K562 (cell line): ENCODE data around the gene CYP1B1. TPM values are rescaled to one million over a fixed set of nuclear protein-coding genes. Genes with fewer than 3 reads are reported as not detected.
"Not testable (repeated sequence)": the region's sequence is repeated elsewhere in the genome, so short reads cannot be mapped to it uniquely, and the experiment has no call there.

Experiments used
- ATAC-seq: fragments of 200-7000 bp; cut with Tn5 transposase; 3 replicates; pipeline ENCODE4 v1.9.1; 2020; ENCODE audit warnings: moderate library complexity
- BruUV-seq: library from RNA; stranded (reverse); fragments of 400-500 nt; replicated peaks from 2 replicates; lab custom pipeline; 2021; lab: Mats Ljungman, UMichigan
- CTCF ChIA-PET: fragments of 300-600 bp; formaldehyde crosslinking; extraction: SDS; loops from one replicate; lab custom pipeline; 2021; ENCODE audit warnings: low intra/inter-chr PET ratio; lab: Yijun Ruan, JAX
- POLR2A ChIA-PET: fragments of 300-600, 350-650 bp; sonication (Branson Sonifier 250); formaldehyde crosslinking; extraction: SDS; loops from one replicate; lab custom pipeline; 2021; ENCODE audit warnings: antibody characterized with exemption, inconsistent platforms; lab: Yijun Ruan, JAX
- DNase-seq, 4 experiments: peaks; one replicate each; pipeline versions ENCODE4 v3.0.0 to v3.0.0-alpha.2; 2011 to 2018; ENCODE audit warnings: low spot score in 3 of 4, mixed read lengths in 3 of 4; ENCODE audit errors: extremely low read depth in 1 of 4
- FAIRE-seq: peaks from 2 replicates; lab custom pipeline; 2011; peaks lifted over from hg19 to GRCh38; lab: Jason Lieb, UNC
- H2AFZ ChIP-seq: 2 replicates; pipeline ENCODE4 v1.6.0; 2011; ENCODE audit warnings: low read depth, low read length, control low read depth, inconsistent platforms
- H3K27ac ChIP-seq: fragments of 200-600 bp; 3 replicates; pipeline ENCODE4 v1.8.0; 2011; ENCODE audit warnings: low read depth, mild to moderate bottlenecking, control low read depth, inconsistent platforms, low read length, moderate library complexity, mixed read lengths; ENCODE audit errors: extremely low read depth
- H3K27me3 ChIP-seq, 2 experiments: fragments of 300-600 bp in 1 of 2; 2 replicates in 1 of 2; 3 replicates in 1 of 2; pipeline versions ENCODE4 v1.6.0 to v1.8.0; 2011; ENCODE audit warnings: inconsistent platforms in 2 of 2, low read length in 2 of 2, mild to moderate bottlenecking in 1 of 2, mixed read lengths in 1 of 2, moderate library complexity in 1 of 2; ENCODE audit not compliant: control insufficient read depth in 2 of 2, insufficient read depth in 2 of 2
- H3K36me3 ChIP-seq: fragments of 300-600 bp; 3 replicates; pipeline ENCODE4 v1.8.0; 2011; ENCODE audit warnings: mild to moderate bottlenecking, low read length, inconsistent platforms; ENCODE audit not compliant: control insufficient read depth, insufficient read depth
- H3K4me1 ChIP-seq, 2 experiments: fragments of 200-600 bp in 1 of 2; replicated peaks in 1 of 2; 2 replicates in 1 of 2; 3 replicates in 1 of 2; pipeline versions ENCODE4 v1.5.1 to v1.8.0; 2011; ENCODE audit warnings: inconsistent platforms in 2 of 2, low read length in 2 of 2, mild to moderate bottlenecking in 1 of 2, mixed read lengths in 1 of 2, moderate library complexity in 1 of 2; ENCODE audit not compliant: control insufficient read depth in 2 of 2, insufficient read depth in 2 of 2
- H3K4me2 ChIP-seq: 2 replicates; pipeline ENCODE4 v1.6.1; 2011; ENCODE audit warnings: low read length, control low read depth, inconsistent platforms, mixed read lengths; ENCODE audit not compliant: insufficient read depth
- H3K4me3 ChIP-seq: fragments of 200-600 bp; sonication (generic), shearing (Covaris generic); 2 replicates; pipeline ENCODE4 v1.5.1; 2016; ENCODE audit warnings: control low read depth, inconsistent platforms
- H3K79me2 ChIP-seq: fragments of 200-600 bp; 3 replicates; pipeline ENCODE4 v1.8.0; 2011; ENCODE audit warnings: low read length, inconsistent platforms; ENCODE audit not compliant: control insufficient read depth, insufficient read depth
- H3K9ac ChIP-seq, 2 experiments: 2 replicates each; pipeline versions ENCODE4 v1.6.0 to v1.6.1; 2011; ENCODE audit warnings: low read depth in 2 of 2, low read length in 2 of 2, control low read depth in 1 of 2, inconsistent platforms in 1 of 2, mild to moderate bottlenecking in 1 of 2, mixed read lengths in 1 of 2; ENCODE audit not compliant: insufficient read depth in 1 of 2
- H3K9me1 ChIP-seq: one replicate; pipeline ENCODE4 v1.6.0; 2011; ENCODE audit warnings: inconsistent platforms, mild to moderate bottlenecking, low read length, moderate library complexity; ENCODE audit not compliant: control insufficient read depth, insufficient read depth
- H3K9me3 ChIP-seq: replicated peaks from 2 replicates; pipeline ENCODE4 v1.5.1; 2011; ENCODE audit warnings: low read depth, low read length, inconsistent platforms; ENCODE audit not compliant: control insufficient read depth, insufficient read depth
- H4K20me1 ChIP-seq: replicated peaks from 2 replicates; pipeline ENCODE4 v1.6.1; 2011; ENCODE audit warnings: low read length, inconsistent platforms, mixed read lengths; ENCODE audit not compliant: control insufficient read depth, insufficient read depth
- WGBS: fragments of 100-300 bp; shearing (Covaris generic); methylation state at CpG from one replicate; pipeline ENCODE4 v1.1.6; 2016; ENCODE audit warnings: low coverage, mixed read lengths; ENCODE audit not compliant: insufficient coverage; ENCODE audit errors: missing lambda C conversion rate; 5-methylcytosine and 5-hydroxymethylcytosine counted together
- in situ Hi-C: fragments of 300-500 bp; cut with MboI; formaldehyde crosslinking; loops from 4 replicates; pipeline ENCODE4 v1.15.0; 2018; ENCODE audit warnings: inconsistent platforms, mixed read lengths
- intact Hi-C: fragments of 100-400 bp; cut with micrococcal nuclease; formaldehyde crosslinking; loops from 2 replicates; pipeline ENCODE4 v1.14.2; 2022
- polyA plus RNA-seq, 8 experiments: library from polyadenylated mRNA; depleted of rRNA in 4 of 8; stranded (reverse) in 5 of 8; unstranded in 3 of 8; fragments of >200 nt; fragmentation: Nextera tagmentation in 2 of 8; fragmentation: Illumina TruSeq in 1 of 8; extraction: Ambion mirVana in 2 of 8; extraction: Trizol in 1 of 8; gene quantifications; 2 replicates each; pipeline versions ENCODE4 v1.2.1 to v1.2.3, GENCODE V29; 2011 to 2014; ENCODE audit warnings: inconsistent platforms in 1 of 8, missing spikeins in 1 of 8
- total RNA-seq, 7 experiments: library from RNA; depleted of rRNA in 6 of 7; stranded (reverse); fragments of >200 nt in 6 of 7; fragmentation: Illumina TruSeq in 2 of 7; extraction: Trizol in 2 of 7; gene quantifications; 2 replicates each; pipeline versions ENCODE4 v1.2.1 to v1.2.3, GENCODE V29; 2011 to 2021; ENCODE audit warnings: low replicate concordance in 1 of 7

Gene CYP1B1
- total and polyA plus RNA-seq, 9 of the 15 experiments (the other 6 are each of a cell fraction or from before 2014, with no cell fraction given), result 0.07 TPM; not detected in 8

DNA sequence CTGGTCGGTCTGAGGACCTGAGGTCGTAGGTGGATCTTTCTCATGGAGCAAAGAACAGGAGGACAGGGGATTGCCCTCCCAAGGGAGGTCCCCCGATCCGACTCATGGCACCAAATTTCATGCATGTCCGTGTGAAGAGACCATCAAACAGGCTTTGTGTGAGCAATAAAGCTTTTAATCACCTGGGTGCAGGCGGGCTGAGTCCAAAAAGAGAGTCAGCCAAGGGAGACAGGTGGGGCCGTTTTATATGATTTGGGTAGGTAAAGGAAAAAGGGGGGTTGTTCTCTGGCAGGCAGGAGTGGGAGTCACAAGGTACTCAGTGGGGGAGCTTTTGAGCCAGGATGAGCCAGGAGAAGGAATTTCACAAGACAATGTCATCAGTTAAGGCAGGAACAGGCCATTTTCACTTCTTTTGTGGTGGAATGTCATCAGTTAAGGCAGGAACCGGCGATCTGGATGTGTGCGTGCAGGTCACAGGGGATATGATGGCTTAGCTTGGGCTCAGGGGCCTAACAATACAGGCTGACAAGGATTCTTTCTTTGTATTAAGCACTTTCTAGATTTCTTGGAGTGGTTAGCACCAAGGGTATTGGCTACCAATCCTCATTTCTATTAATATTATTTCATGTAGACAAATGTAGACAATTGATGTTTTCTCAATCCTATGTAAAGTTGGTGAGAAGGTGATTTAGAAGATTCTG lies 10.2 kb upstream of the CYP1B1 start:
- H3K9ac ChIP-seq, H3K4me2 ChIP-seq, H3K9me1 ChIP-seq, H3K9me3 ChIP-seq, in situ Hi-C loops, H3K27me3 ChIP-seq, H4K20me1 ChIP-seq, BruUV-seq, H3K4me3 ChIP-seq, FAIRE-seq, ATAC-seq, H3K36me3 ChIP-seq, H3K4me1 ChIP-seq, H2AFZ ChIP-seq, CTCF ChIA-PET, DNase-seq, H3K27ac ChIP-seq, H3K79me2 ChIP-seq, intact Hi-C loops: not testable (repeated sequence)
- POLR2A ChIA-PET, result interaction anchor here (0.7 kb wide), 1 partner anchor 159 kb away, joined by 3 read pairs; no protein-coding TSS in a partner anchor
- WGBS, result under 1% methylated on average over 10 of the region's 10 CpGs

- H3K4me1 ChIP-seq, in situ Hi-C loops, DNase-seq, BruUV-seq, H3K9me1 ChIP-seq, H3K36me3 ChIP-seq, H3K9me3 ChIP-seq, ATAC-seq, CTCF ChIA-PET, POLR2A ChIA-PET, FAIRE-seq, H3K9ac ChIP-seq, H4K20me1 ChIP-seq, H3K4me2 ChIP-seq, H3K27me3 ChIP-seq, intact Hi-C loops, H3K79me2 ChIP-seq, H3K27ac ChIP-seq, H2AFZ ChIP-seq, H3K4me3 ChIP-seq: not testable (repeated sequence)
- 5% methylated on average over 8 of the region's 8 CpGs for WGBS
Observed at GRCh38 chr2:38084556-38084955, 8.6 kb upstream of the CYP1B1 start.

GRCh38 chr2:38082727-38083126 lies 6.8 kb upstream of the CYP1B1 start:
- H3K4me3 ChIP-seq, H3K4me2 ChIP-seq, H3K79me2 ChIP-seq, FAIRE-seq, H3K27me3 ChIP-seq, POLR2A ChIA-PET, ATAC-seq, H3K9me1 ChIP-seq, BruUV-seq, H2AFZ ChIP-seq, DNase-seq, H3K9ac ChIP-seq, H3K27ac ChIP-seq, H3K9me3 ChIP-seq, intact Hi-C loops, in situ Hi-C loops, H3K36me3 ChIP-seq, CTCF ChIA-PET, H4K20me1 ChIP-seq, H3K4me1 ChIP-seq: not testable (repeated sequence)
- WGBS, result 8% methylated on average over 8 of the region's 9 CpGs
